ENCODE measurements around the gene GNE.
A peak's percentile ranks its signal among the peaks of the same experiment; 100 is the strongest.
"Not testable (repeated sequence)": the region's sequence is repeated elsewhere in the genome, so short reads cannot be mapped to it uniquely, and the experiment has no call there.

Gene GNE

GRCh38 chr9:36268007-36268427 is 9.8 kb upstream of the GNE start:
- DNase-seq, result no peak

- DNase-seq, result no peak
These were observed 6.6 kb upstream of the GNE start for GRCh38 chr9:36264896-36265295.

GRCh38 chr9:36263683-36264082 is 5.4 kb upstream of the GNE start:
- DNase-seq, result no peak

- no peak for DNase-seq
These were observed 817 bp upstream of the GNE start for GRCh38 chr9:36258996-36259533.

GRCh38 chr9:36251428-36251827 is 6.8 kb downstream of the GNE start:
- DNase-seq, result no peak

GRCh38 chr9:36250079-36250478 is 8.2 kb downstream of the GNE start:
- DNase-seq, result no peak

- peak in 2 of 4 experiments; percentile 8 to 26 for DNase-seq
These were observed 9.1 kb downstream of the GNE start for GRCh38 chr9:36249189-36249588.

- DNase-seq, result peak in 3 of 4 experiments; percentile 12 to 70 (median 63)
These were observed 10.2 kb downstream of the GNE start for GRCh38 chr9:36248061-36248460.

- DNase-seq, result no peak
These were observed 10.9 kb downstream of the GNE start for GRCh38 chr9:36247356-36247755.

- DNase-seq, result no peak
These were observed 12.3 kb downstream of the GNE start for GRCh38 chr9:36245906-36246305.

- DNase-seq, result not testable (repeated sequence)
These were observed 18.6 kb downstream of the GNE start for GRCh38 chr9:36239675-36240074.

- DNase-seq, result not testable (repeated sequence)
These were observed 19.0 kb downstream of the GNE start for GRCh38 chr9:36239205-36239604.

GRCh38 chr9:36237230-36237629 is 21.0 kb downstream of the GNE start:
- DNase-seq, result no peak

- DNase-seq, result no peak
These were observed 35.8 kb downstream of the GNE start for GRCh38 chr9:36222449-36222848.

GRCh38 chr9:36221667-36222066 is 36.6 kb downstream of the GNE start:
- DNase-seq, result no peak

- no peak for DNase-seq
These were observed 39.8 kb downstream of the GNE start for GRCh38 chr9:36218411-36218901.

- DNase-seq, result no peak
These were observed 40.2 kb downstream of the GNE start for GRCh38 chr9:36218011-36218410.

GRCh38 chr9:36217256-36217968 is 40.8 kb downstream of the GNE start:
- peak in 1 of 4 experiments; percentile 33 for DNase-seq

GRCh38 chr9:36214571-36214970 is 43.7 kb downstream of the GNE start:
- DNase-seq, result no peak

- DNase-seq, result no peak
These were observed 44.3 kb downstream of the GNE start for GRCh38 chr9:36213989-36214388.

- no peak for DNase-seq
These were observed 44.9 kb downstream of the GNE start for GRCh38 chr9:36213387-36213786.

GRCh38 chr9:36211510-36211909 is 46.7 kb downstream of the GNE start:
- no peak for DNase-seq

- DNase-seq, result no peak
These were observed 47.5 kb downstream of the GNE start for GRCh38 chr9:36210722-36211121.

GRCh38 chr9:36208521-36209253 is 49.6 kb downstream of the GNE start:
- DNase-seq, result no peak
